LNCaP clone FGC (cell line): Measurements from ENCODE around the gene CPEB1.

Experiments
- DNase-seq: peaks from one replicate; pipeline ENCODE4 v3.0.0-alpha.2; 2011; ENCODE audit warnings: low read depth
- H3K4me3 ChIP-seq: 2 replicates; pipeline ENCODE4 v1.5.1; 2011; ENCODE audit warnings: mild to moderate bottlenecking, low read depth, low read length, control low read depth
- CTCF ChIP-seq: IDR thresholded peaks from 2 replicates; pipeline ENCODE4 v1.5.1; 2012; ENCODE audit warnings: mild to moderate bottlenecking; ENCODE audit not compliant: control insufficient read depth, insufficient read depth; ENCODE audit errors: extremely low read depth

Gene CPEB1

GRCh38 chr15:82647045-82647834, at the start of gene CPEB1:
TSS of gene CPEB1 (minus strand) at chr15:82647363. CDS start at chr15:82628459, 18,904 bp downstream.
- no peak for TF ChIP-seq CTCF
- no peak within 1 kb of the TSS; the same call in 1 of the 2 replicates for H3K4me3 ChIP-seq
- DNase-seq: no peak

- TF ChIP-seq CTCF: no peak
- DNase-seq: no peak
Observed at GRCh38 chr15:82692171-82692570, 45.0 kb upstream of the CPEB1 start.

GRCh38 chr15:82689147-82689546, 42.0 kb upstream of the CPEB1 start:
- no peak for DNase-seq
- no peak for TF ChIP-seq CTCF
- H3K4me3 ChIP-seq: no peak overlapping the region

More at GRCh38 chr15:82692171-82692570, 45.0 kb upstream of the CPEB1 start:
- H3K4me3 ChIP-seq: no peak overlapping the region

GRCh38 chr15:82688691-82689090, 41.5 kb upstream of the CPEB1 start:
- H3K4me3 ChIP-seq: no peak overlapping the region
- TF ChIP-seq CTCF: no peak
- DNase-seq: no peak

- no peak for TF ChIP-seq CTCF
- H3K4me3 ChIP-seq: peak overlapping the region; percentile 81
- no peak for DNase-seq
Observed at GRCh38 chr15:82681371-82681770, 34.2 kb upstream of the CPEB1 start.

GRCh38 chr15:82680200-82681102, 33.3 kb upstream of the CPEB1 start:
- peak overlapping the region; percentile 81 for H3K4me3 ChIP-seq
- peak; percentile 48 for TF ChIP-seq CTCF
- peak; percentile 56 for DNase-seq
